Ovary (tissue), 9 donors: ENCODE data around the gene HOMER2. TPM values are rescaled to one million over a fixed set of nuclear protein-coding genes. Genes with fewer than 3 reads are reported as not detected.

ENCODE experiments used
- DNase-seq, 5 donors: peaks; one replicate each; pipeline ENCODE4 v3.0.0-alpha.2; 2019 to 2020
- H3K27ac ChIP-seq, 2 donors: fragments of 200-600 bp; one replicate each; pipeline versions ENCODE4 v1.5.1 to v1.8.0; 2019 to 2022
- H3K27me3 ChIP-seq: fragments of 200-600 bp; one replicate; pipeline ENCODE4 v1.8.0; 2022
- H3K36me3 ChIP-seq: fragments of 200-600 bp; sonication (generic); one replicate; pipeline ENCODE4 v1.5.1; 2019
- H3K4me1 ChIP-seq: one replicate; pipeline ENCODE4 v1.8.1; 2013; ENCODE audit warnings: mild to moderate bottlenecking, moderate library complexity; ENCODE audit not compliant: insufficient read depth
- H3K4me3 ChIP-seq: fragments of 200-600 bp; sonication (generic); one replicate; pipeline ENCODE4 v1.5.1; 2017
- H3K9me3 ChIP-seq, 2 donors: fragments of 200-600 bp in 1 of 2; sonication (generic) in 1 of 2; one replicate each; pipeline versions ENCODE4 v1.5.1 to v1.8.1; 2013 to 2019; ENCODE audit warnings: mild to moderate bottlenecking in 1 of 2, moderate library complexity in 1 of 2
- EP300 ChIP-seq: sonication (generic); formaldehyde crosslinking; IDR thresholded peaks from one replicate; pipeline ENCODE4 v1.6.1; 2017; ENCODE audit warnings: antibody characterized with exemption
- POLR2A ChIP-seq: fragments of 450-650 bp; IDR thresholded peaks from one replicate; pipeline ENCODE4 v1.6.1; 2017; ENCODE audit warnings: antibody characterized with exemption, mild to moderate bottlenecking, moderate library complexity
- WGBS, 3 donors: extraction: QIAGEN DNeasy Blood & Tissue Kit in 1 of 3; methylation state at CpG; one replicate each; pipeline versions ENCODE4 v1.1.5 to v1.1.7; 2013 to 2017; 5-methylcytosine and 5-hydroxymethylcytosine counted together
- intact Hi-C, 4 donors: fragments of 100-400 bp; cut with DNase I; formaldehyde crosslinking; loops; one replicate each; pipeline versions ENCODE4 v1.11.0 to v1.15.1; 2022 to 2023
- polyA plus RNA-seq, 2 donors: library from polyadenylated mRNA; stranded (reverse); fragments of 200-250 nt in 1 of 2; fragments of 350-450 nt in 1 of 2; fragmentation: Illumina TruSeq in 1 of 2; extraction: RNeasy Lipid Tissue Mini Kit (QIAGEN cat#74804) in 1 of 2; gene quantifications; one replicate each; pipeline ENCODE4 v1.2.3, GENCODE V29; 2013 to 2014
- total RNA-seq, 7 donors: library from RNA; depleted of rRNA in 2 of 7; stranded (reverse); fragments of >200 nt in 2 of 7; fragmentation: NEBNext Ultra II Directional in 3 of 7; extraction: Animal tissue kit (Norgen Biotek cat#: 25700) in 3 of 7; gene quantifications; one replicate each; pipeline versions ENCODE4 v1.1.0 to v1.2.4, GENCODE V29; 2016 to 2023
- TF ChIP-seq, protein P1 (sequence below), 3 donors: fragments of 450-650 bp in 2 of 3; fragments of 200-600 bp in 1 of 3; IDR thresholded peaks; one replicate each; pipeline versions ENCODE4 v1.5.1 to v1.8.0; 2016 to 2022; ENCODE audit warnings: antibody characterized with exemption in 3 of 3, mild to moderate bottlenecking in 1 of 3
- donor health status: DM: no; HTN: no; CAD: no; lungs with moderate emphysema.
- donor health status: DM: no; HTN: no; CAD: no.
- donor health status: Bipolar disorder and iron deficiency.
- donor health status: DM: yes; HTN: yes; CAD: no.
- donor health status: DM: no; HTN: no; CAD: no.
- donor health status: DM: yes; HTN: yes; CAD: no.

The HOMER2 gene
- total and polyA plus RNA-seq, 9 donors: 3.0 to 60.8 (median 11.0) TPM

DNA sequence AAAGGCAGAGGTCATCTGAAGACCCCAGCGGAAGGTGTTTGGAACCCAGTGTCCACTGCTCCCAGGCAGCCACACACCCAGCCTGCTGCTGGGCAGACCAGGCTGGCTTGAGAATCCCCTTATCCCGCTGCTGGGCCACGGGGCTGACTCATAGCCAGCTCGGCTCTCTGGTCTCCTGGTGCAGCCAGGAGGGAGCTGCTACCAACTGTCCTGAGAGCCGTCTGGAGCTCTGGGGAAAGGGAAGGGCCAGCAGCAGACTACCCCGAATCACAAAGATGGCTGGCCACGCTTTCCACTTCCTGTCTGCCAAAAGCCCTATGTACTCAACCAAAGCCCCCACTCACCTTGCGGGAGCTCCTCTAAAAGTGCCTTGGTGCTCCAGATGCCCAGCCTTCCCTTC, 104.8 kb downstream of the HOMER2 start:
- 74 to 77% (median 74%) methylated on average over 8 of the region's 8 CpGs for WGBS, 3 donors
- DNase-seq: no peak
- H3K4me3 ChIP-seq: no peak overlapping the region
- no peaks in the 10 kb centered on the region for H3K4me1 ChIP-seq
- intact Hi-C loops: no loop called here
- no peaks in the 10 kb centered on the region for H3K9me3 ChIP-seq
- TF ChIP-seq POLR2A (no peak), EP300 (no peak)
- TF ChIP-seq, protein P1, sequence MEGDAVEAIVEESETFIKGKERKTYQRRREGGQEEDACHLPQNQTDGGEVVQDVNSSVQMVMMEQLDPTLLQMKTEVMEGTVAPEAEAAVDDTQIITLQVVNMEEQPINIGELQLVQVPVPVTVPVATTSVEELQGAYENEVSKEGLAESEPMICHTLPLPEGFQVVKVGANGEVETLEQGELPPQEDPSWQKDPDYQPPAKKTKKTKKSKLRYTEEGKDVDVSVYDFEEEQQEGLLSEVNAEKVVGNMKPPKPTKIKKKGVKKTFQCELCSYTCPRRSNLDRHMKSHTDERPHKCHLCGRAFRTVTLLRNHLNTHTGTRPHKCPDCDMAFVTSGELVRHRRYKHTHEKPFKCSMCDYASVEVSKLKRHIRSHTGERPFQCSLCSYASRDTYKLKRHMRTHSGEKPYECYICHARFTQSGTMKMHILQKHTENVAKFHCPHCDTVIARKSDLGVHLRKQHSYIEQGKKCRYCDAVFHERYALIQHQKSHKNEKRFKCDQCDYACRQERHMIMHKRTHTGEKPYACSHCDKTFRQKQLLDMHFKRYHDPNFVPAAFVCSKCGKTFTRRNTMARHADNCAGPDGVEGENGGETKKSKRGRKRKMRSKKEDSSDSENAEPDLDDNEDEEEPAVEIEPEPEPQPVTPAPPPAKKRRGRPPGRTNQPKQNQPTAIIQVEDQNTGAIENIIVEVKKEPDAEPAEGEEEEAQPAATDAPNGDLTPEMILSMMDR (IDR thresholded peaks at IDR 0.05): no peak
- no peak overlapping the region for H3K27ac ChIP-seq
- H3K27me3 ChIP-seq: no peaks in the 10 kb centered on the region
- H3K36me3 ChIP-seq: no peaks in the 10 kb centered on the region

DNA sequence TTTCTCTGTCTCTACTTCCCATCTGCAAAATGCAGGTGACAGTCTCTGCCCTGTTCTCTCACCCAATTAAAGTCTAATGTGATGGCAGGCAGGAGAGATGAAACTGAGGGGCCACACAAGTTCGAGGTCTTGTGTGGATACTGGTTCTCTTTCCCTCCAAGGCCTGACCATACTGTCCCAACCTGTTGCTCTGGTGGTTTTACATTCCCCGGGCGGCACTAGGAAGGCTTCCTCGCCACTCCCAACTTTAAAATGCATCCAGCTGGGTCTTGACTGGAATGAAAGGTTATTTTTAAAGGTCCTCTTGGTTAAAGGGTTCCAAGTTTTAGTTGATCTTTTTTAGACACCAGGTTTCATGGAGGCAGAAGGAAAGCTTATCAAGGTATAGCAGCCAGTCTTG, 105.9 kb downstream of the HOMER2 start:
- Histone ChIP-seq H3K4me3 (no peak overlapping the region), H3K27me3 (no peaks in the 10 kb centered on the region), H3K9me3 (no peaks in the 10 kb centered on the region), H3K36me3 (no peaks in the 10 kb centered on the region), H3K4me1 (no peaks in the 10 kb centered on the region), H3K27ac (no peak overlapping the region)
- no peak for DNase-seq
- 81 to 92% (median 88%) methylated on average over 4 of the region's 4 CpGs for WGBS, 3 donors
- intact Hi-C loops: no loop called here
- no peak for TF ChIP-seq EP300
- TF ChIP-seq, protein P1 (IDR thresholded peaks at IDR 0.05): no peak
- TF ChIP-seq POLR2A: no peak

DNA sequence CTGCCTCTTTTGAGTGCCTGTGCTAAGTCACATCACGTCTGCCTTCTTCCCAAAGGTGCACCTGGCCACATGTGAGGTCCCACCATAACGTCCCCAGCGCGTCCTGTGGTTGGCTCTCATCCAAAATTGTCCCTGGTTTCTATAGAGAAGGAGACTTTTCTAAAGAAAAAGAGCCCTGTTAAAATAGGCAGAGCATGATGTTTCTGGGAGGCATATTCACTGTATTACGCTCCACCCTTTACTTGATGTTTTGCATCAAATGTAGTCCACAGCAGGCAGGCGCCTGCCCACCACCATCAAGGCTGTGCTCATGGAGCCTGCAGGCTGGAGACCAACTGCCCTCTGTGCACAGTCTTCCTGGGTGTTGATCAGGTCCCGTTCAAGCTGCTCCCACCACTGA, 106.8 kb downstream of the HOMER2 start:
- no peak for TF ChIP-seq POLR2A
- no peak overlapping the region for H3K27ac ChIP-seq
- WGBS, 3 donors: 65 to 77% (median 73%) methylated on average over 7 of the region's 7 CpGs
- intact Hi-C loops: no loop called here
- H3K27me3 ChIP-seq: no peaks in the 10 kb centered on the region
- H3K4me1 ChIP-seq: no peaks in the 10 kb centered on the region
- DNase-seq: no peak
- no peaks in the 10 kb centered on the region for H3K36me3 ChIP-seq
- no peak overlapping the region for H3K4me3 ChIP-seq
- no peaks in the 10 kb centered on the region for H3K9me3 ChIP-seq

DNA sequence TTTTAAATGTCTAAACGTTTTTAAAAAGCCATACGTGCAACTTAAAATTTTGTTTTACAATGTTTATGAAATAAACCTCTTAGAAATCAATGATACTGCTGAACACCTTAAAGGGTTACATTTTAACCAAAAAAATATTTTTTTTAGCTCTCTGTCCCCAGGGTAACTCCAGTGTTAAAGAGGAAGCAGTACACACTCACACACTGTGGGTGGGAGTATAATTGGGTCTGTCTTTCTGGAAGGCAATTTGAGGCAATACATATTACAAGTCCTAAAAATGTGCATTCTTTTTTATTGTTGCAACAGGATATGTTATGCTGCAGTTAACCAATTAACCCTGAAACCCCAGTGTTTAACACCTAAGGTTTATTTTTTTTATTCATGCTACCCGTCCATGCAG, 109.0 kb downstream of the HOMER2 start:
- TF ChIP-seq, protein P1 (IDR thresholded peaks at IDR 0.05): no peak
- TF ChIP-seq POLR2A (no peak), EP300 (no peak)
- DNase-seq: no peak
- no peaks in the 10 kb centered on the region for H3K9me3 ChIP-seq
- no peak overlapping the region for H3K4me3 ChIP-seq
- H3K27ac ChIP-seq: no peak overlapping the region
- H3K27me3 ChIP-seq: no peaks in the 10 kb centered on the region
- no peaks in the 10 kb centered on the region for H3K36me3 ChIP-seq
- 84 to 91% (median 86%) methylated on average over 3 of the region's 3 CpGs for WGBS, 3 donors
- intact Hi-C loops: no loop called here
- H3K4me1 ChIP-seq: no peaks in the 10 kb centered on the region

DNA sequence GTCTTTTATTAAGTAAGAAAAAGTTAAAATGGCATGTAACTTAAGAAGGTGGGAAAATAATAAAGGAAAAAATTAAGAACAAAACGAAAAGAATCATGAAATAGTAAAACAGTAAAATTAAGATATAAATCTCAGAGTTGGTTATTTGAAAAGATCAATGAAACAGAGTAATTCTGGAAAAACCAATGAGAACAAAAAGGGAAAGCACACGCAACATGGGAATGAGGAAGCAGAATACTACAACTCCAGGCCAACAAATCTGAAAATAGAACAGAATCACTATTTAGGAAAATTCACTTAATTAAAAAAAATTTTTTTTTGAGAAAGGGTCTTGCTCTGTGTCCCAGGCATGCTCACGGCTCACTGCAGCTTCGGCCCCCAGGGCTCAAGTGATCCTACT, 112.4 kb downstream of the HOMER2 start:
- no peaks in the 10 kb centered on the region for H3K9me3 ChIP-seq
- intact Hi-C loops: no loop called here
- DNase-seq: no peak
- no peaks in the 10 kb centered on the region for H3K27me3 ChIP-seq
- H3K27ac ChIP-seq: no peak overlapping the region
- no peak overlapping the region for H3K4me3 ChIP-seq
- no peaks in the 10 kb centered on the region for H3K4me1 ChIP-seq
- 94 to 97% (median 96%) methylated on average over 4 of the region's 4 CpGs for WGBS, 3 donors
- TF ChIP-seq POLR2A (no peak), EP300 (no peak)
- TF ChIP-seq, protein P1 (IDR thresholded peaks at IDR 0.05): no peak
- H3K36me3 ChIP-seq: no peaks in the 10 kb centered on the region
